Lower leg skin (tissue), 3 donors: ENCODE results near the gene KDM3B.

Experiments used
- POLR2A ChIP-seq, 2 donors: fragments of 450-650 bp; IDR thresholded peaks; one replicate each; pipeline ENCODE4 v1.6.1; 2016 to 2017; ENCODE audit warnings: antibody characterized with exemption in 2 of 2, mild to moderate bottlenecking in 1 of 2, moderate library complexity in 1 of 2
- TF ChIP-seq, protein P1 (sequence below), 3 donors: fragments of 450-650 bp; IDR thresholded peaks; one replicate each; pipeline ENCODE4 v1.5.1; 2016; ENCODE audit warnings: antibody characterized with exemption in 3 of 3, mild to moderate bottlenecking in 3 of 3, moderate library complexity in 2 of 3

DNA sequence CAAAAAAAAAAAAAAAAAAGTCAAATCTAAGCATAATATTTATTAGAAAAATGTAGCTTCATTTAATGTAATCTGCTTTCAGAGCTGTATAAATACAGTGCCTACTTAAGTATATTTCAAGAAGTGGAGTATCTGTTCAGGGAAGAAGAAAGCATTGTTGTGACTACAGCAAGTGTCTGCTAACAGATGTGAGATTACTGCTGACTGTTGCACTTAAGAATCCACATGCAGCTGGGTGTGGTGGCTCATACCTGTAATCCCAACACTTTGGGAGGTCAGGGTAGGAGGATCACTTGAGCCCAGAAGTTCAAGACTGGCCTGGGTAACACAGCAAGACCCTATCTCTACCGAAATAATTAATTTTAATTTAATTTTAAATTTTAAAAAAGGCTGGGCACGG lies 19.0 kb downstream of the KDM3B start:
- TF ChIP-seq, protein P1, sequence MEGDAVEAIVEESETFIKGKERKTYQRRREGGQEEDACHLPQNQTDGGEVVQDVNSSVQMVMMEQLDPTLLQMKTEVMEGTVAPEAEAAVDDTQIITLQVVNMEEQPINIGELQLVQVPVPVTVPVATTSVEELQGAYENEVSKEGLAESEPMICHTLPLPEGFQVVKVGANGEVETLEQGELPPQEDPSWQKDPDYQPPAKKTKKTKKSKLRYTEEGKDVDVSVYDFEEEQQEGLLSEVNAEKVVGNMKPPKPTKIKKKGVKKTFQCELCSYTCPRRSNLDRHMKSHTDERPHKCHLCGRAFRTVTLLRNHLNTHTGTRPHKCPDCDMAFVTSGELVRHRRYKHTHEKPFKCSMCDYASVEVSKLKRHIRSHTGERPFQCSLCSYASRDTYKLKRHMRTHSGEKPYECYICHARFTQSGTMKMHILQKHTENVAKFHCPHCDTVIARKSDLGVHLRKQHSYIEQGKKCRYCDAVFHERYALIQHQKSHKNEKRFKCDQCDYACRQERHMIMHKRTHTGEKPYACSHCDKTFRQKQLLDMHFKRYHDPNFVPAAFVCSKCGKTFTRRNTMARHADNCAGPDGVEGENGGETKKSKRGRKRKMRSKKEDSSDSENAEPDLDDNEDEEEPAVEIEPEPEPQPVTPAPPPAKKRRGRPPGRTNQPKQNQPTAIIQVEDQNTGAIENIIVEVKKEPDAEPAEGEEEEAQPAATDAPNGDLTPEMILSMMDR (IDR thresholded peaks at IDR 0.05), result no peak
- TF ChIP-seq POLR2A (IDR thresholded peaks at IDR 0.05), result no peak
